Pancreas (tissue), 10 donors: ENCODE data around the gene SLCO2A1. TPM values are rescaled to one million over a fixed set of nuclear protein-coding genes. Genes with fewer than 3 reads are reported as not detected.

Experiments
- ATAC-seq, 4 donors: fragments of 200-7000 bp; cut with Tn5 transposase; one replicate each; pipeline versions ENCODE4 v1.8.0 to v1.9.1; 2020; ENCODE audit warnings: mild to moderate bottlenecking in 4 of 4, moderate library complexity in 4 of 4
- DNase-seq, 6 donors: peaks; one replicate each; pipeline ENCODE4 v3.0.0-alpha.2; 2020
- FAIRE-seq: peaks from 2 replicates; lab custom pipeline; 2012; peaks lifted over from hg19 to GRCh38; lab: Jason Lieb, UNC
- H3K27ac ChIP-seq, 4 donors: fragments of 200-600 bp; sonication (generic); 1 replicate in 3 of 4; 2 replicates in 1 of 4; pipeline versions ENCODE4 v1.5.0 to v1.8.0; 2020
- H3K27me3 ChIP-seq, 4 donors: fragments of 200-600 bp; one replicate each; pipeline ENCODE4 v1.8.0; 2021
- H3K36me3 ChIP-seq, 3 donors: fragments of 200-600 bp; sonication (generic) in 1 of 3; one replicate each; pipeline versions ENCODE4 v1.5.0 to v1.8.0; 2020 to 2021
- H3K4me1 ChIP-seq, 3 donors: fragments of 200-600 bp; one replicate each; pipeline ENCODE4 v1.8.0; 2021
- H3K4me3 ChIP-seq, 4 donors: fragments of 200-600 bp; sonication (generic) in 2 of 4; one replicate each; pipeline versions ENCODE4 v1.5.0 to v1.8.0; 2020 to 2021
- H3K9me3 ChIP-seq, 4 donors: fragments of 200-600 bp; one replicate each; pipeline ENCODE4 v1.8.0; 2021
- CTCF ChIP-seq, 4 donors: fragments of 200-600 bp; sonication (generic) in 3 of 4; IDR thresholded peaks; one replicate each; pipeline versions ENCODE4 v1.5.0 to v1.8.0; 2021; ENCODE audit warnings: antibody characterized with exemption in 4 of 4
- WGBS, 2 donors: extraction: QIAGEN DNeasy Blood & Tissue Kit; methylation state at CpG; one replicate each; pipeline ENCODE4 v1.1.7; 2013; 5-methylcytosine and 5-hydroxymethylcytosine counted together
- intact Hi-C, 3 donors: fragments of 100-400 bp; cut with DNase I; formaldehyde crosslinking; loops; one replicate each; pipeline versions ENCODE4 v1.11.1 to v1.14.2; 2022
- polyA plus RNA-seq, 2 donors: library from polyadenylated mRNA; stranded (reverse); fragments of 200-250 nt; gene quantifications; one replicate each; pipeline ENCODE4 v1.2.3, GENCODE V29; 2013
- total RNA-seq, 6 donors: library from RNA; stranded (reverse); fragmentation: NEBNext Ultra II Directional in 4 of 6; extraction: Animal tissue kit (Norgen Biotek cat#: 25700) in 4 of 6; gene quantifications; one replicate each; pipeline versions ENCODE4 v1.2.1 to v1.2.4, GENCODE V29; 2021 to 2023
- donor health status: healthy with polysubstance abuse.
- donor health status: DM: no; HTN: no; CAD: no; lungs with moderate emphysema.
- donor health status: DM: no; HTN: no; CAD: no.
- donor health status: control.
- donor health status: control.
- donor health status: Bipolar disorder and iron deficiency.
- donor health status: DM: yes; HTN: yes; CAD: no.
- donor health status: DM: no; HTN: no; CAD: no.
- donor health status: DM: no; HTN: no; CAD: no.
- donor health status: DM: yes; HTN: yes; CAD: no.

The SLCO2A1 gene
- total and polyA plus RNA-seq, 8 donors, result 4.6 to 17.5 (median 10.4) TPM

DNA sequence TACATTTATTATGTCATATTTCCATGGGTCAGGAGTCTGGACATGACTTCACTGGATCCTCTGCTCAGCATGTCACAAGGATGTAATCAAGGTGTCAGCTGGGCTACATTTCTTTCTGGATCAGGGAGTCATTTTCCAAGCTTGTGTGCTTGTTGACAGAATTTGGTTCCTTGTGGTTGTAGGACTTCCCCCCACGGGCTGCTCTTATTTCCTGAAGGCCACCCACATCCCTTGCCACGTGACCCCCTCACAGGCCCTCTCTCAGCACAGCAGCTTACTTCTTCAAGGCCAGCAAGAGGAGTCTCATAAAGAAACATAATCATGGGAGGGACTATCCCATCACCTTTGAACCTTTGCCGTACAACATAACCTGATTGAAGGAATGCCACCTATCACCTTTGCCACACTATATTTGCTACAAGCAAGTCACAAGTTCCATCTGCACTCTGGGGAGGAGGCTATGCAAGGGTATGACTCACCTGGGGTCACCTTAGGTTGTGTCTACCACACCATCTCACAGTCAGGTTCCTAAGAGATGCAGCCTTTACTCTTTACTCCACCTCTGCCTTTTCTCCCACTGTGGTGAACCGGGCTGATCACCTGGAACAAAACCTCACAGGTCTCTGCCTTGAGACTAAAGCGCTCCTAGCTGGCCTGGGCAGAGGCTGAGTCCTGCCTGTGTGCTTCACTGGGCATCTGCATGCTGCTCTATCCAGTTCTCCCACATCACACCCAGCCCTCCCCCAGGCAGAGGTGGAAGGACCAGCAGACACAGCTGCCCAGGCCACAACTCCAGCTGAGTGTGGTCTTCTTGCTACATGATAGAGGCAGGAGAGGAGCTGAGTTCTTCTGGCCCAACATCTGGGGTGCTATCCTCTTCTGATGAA lies 147.5 kb downstream of the SLCO2A1 start:
- Histone ChIP-seq H3K4me3 (no peak overlapping the region), H3K4me1 (no peaks in the 10 kb centered on the region), H3K9me3 (no peaks in the 10 kb centered on the region), H3K27me3 (no peaks in the 10 kb centered on the region), H3K27ac (no peak overlapping the region), H3K36me3 (no peaks in the 10 kb centered on the region)
- ATAC-seq (no peak), FAIRE-seq (no peak), DNase-seq (no peak)
- no peak for TF ChIP-seq CTCF (IDR thresholded peaks at IDR 0.05)
- WGBS, 2 donors, result 73 to 79% methylated on average over 5 of the region's 5 CpGs
- intact Hi-C loops, result no loop called here

- no peak for TF ChIP-seq CTCF (IDR thresholded peaks at IDR 0.05)
- H3K9me3 ChIP-seq, result no peaks in the 10 kb centered on the region
- intact Hi-C loops, result no loop called here
- 78 to 89% methylated on average over 1 of the region's 1 CpG for WGBS, 2 donors
- FAIRE-seq, result no peak
- H3K27me3 ChIP-seq, result no peaks in the 10 kb centered on the region
- DNase-seq, result no peak
- no peak overlapping the region for H3K4me3 ChIP-seq
- H3K36me3 ChIP-seq, result no peaks in the 10 kb centered on the region
- H3K4me1 ChIP-seq, result no peaks in the 10 kb centered on the region
- ATAC-seq, result no peak
- H3K27ac ChIP-seq, result no peak overlapping the region
Observed at GRCh38 chr3:133881492-133881891, 148.2 kb downstream of the SLCO2A1 start.

DNA sequence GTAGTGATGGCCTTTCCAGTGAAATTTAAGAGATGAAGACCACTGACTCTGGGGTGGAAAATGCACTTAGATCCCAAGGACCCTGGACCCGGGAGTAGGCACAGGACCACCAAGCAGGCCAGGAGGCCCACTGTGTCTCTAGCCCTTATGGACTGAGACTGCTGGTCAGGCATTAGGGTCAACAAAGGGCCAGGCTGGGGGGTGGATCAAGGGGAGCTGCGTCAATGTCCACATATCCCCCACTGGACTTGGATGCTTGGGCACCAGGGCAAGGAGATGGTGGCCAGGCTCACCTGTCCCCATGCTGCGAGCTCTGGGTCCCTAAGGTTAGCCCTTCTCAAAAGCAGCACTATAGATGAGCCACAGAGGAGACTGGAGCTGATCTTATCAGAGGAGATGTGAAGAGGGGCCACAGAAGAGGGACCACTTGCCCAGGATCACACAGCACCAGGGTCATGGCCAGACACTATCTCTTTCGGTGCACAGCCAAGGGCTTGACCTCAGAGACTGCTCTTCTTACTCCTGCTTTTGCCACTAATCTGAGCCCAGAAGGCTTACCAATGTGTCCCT lies 148.8 kb downstream of the SLCO2A1 start:
- Histone ChIP-seq H3K9me3 (no peaks in the 10 kb centered on the region), H3K36me3 (no peaks in the 10 kb centered on the region), H3K4me3 (no peak overlapping the region), H3K27ac (no peak overlapping the region), H3K27me3 (no peaks in the 10 kb centered on the region), H3K4me1 (no peaks in the 10 kb centered on the region)
- no peak for TF ChIP-seq CTCF (IDR thresholded peaks at IDR 0.05)
- DNase-seq, result no peak
- intact Hi-C loops, result no loop called here
- no peak for FAIRE-seq
- 94 to 98% methylated on average over 4 of the region's 4 CpGs for WGBS, 2 donors
- ATAC-seq, result no peak

DNA sequence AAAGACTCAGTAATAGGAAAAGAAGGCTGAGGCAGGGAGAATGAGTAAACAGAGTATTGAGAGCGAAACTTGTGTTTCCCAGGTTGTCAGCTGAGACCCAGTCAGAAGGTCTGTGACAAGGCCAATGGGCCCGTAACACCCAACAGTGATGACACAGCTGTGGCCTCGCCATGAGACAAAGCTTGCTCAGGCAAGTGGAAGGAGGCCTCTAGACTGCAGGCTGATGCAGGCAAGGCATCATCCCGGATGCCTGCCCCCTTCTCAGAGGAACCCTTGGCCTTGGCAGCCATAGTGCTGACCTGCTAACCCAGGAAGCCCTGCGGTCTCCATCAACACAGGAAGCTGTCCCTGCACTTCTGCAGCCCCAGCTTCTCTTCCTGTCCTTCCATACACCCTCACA lies 149.4 kb downstream of the SLCO2A1 start:
- ATAC-seq (no peak), DNase-seq (no peak), FAIRE-seq (no peak)
- intact Hi-C loops, result no loop called here
- H3K27me3 ChIP-seq, result no peaks in the 10 kb centered on the region
- H3K4me1 ChIP-seq, result no peaks in the 10 kb centered on the region
- H3K9me3 ChIP-seq, result no peaks in the 10 kb centered on the region
- H3K4me3 ChIP-seq, result no peak overlapping the region
- 89 to 92% methylated on average over 5 of the region's 5 CpGs for WGBS, 2 donors
- H3K36me3 ChIP-seq, result no peaks in the 10 kb centered on the region
- no peak overlapping the region for H3K27ac ChIP-seq
- TF ChIP-seq CTCF (IDR thresholded peaks at IDR 0.05), result no peak

- Histone ChIP-seq H3K4me1 (no peaks in the 10 kb centered on the region), H3K4me3 (no peak overlapping the region), H3K27ac (no peak overlapping the region), H3K9me3 (no peaks in the 10 kb centered on the region), H3K36me3 (no peaks in the 10 kb centered on the region), H3K27me3 (no peaks in the 10 kb centered on the region)
- WGBS, 2 donors, result 94 to 97% methylated on average over 3 of the region's 3 CpGs
- DNase-seq (no peak), FAIRE-seq (no peak), ATAC-seq (no peak)
- no peak for TF ChIP-seq CTCF (IDR thresholded peaks at IDR 0.05)
- intact Hi-C loops, result no loop called here
Observed at GRCh38 chr3:133878518-133878917, 151.2 kb downstream of the SLCO2A1 start.
